Muscle layer of duodenum (tissue), 2 donors: ENCODE data around the gene GRIA3.

Experiments used
- H3K27ac ChIP-seq: one replicate; pipeline ENCODE4 v1.7.0; 2013; ENCODE audit warnings: mild to moderate bottlenecking, low read length
- H3K27me3 ChIP-seq: one replicate; pipeline ENCODE4 v1.7.0; 2013; ENCODE audit warnings: low read depth, mild to moderate bottlenecking, control low read depth, low read length
- H3K36me3 ChIP-seq, 2 donors: one replicate each; pipeline ENCODE4 v1.7.0; 2013; ENCODE audit warnings: low read length in 2 of 2, control low read depth in 1 of 2, mild to moderate bottlenecking in 1 of 2; ENCODE audit not compliant: insufficient read depth in 2 of 2, control insufficient read depth in 1 of 2
- H3K4me1 ChIP-seq, 2 donors: one replicate each; pipeline ENCODE4 v1.7.0; 2013; ENCODE audit warnings: low read length in 2 of 2, mild to moderate bottlenecking in 2 of 2, control low read depth in 1 of 2, moderate library complexity in 1 of 2; ENCODE audit not compliant: insufficient read depth in 2 of 2, control insufficient read depth in 1 of 2
- H3K4me3 ChIP-seq, 2 donors: one replicate each; pipeline ENCODE4 v1.7.0; 2013; ENCODE audit warnings: low read length in 2 of 2, low read depth in 1 of 2, mild to moderate bottlenecking in 1 of 2
- H3K9me3 ChIP-seq, 2 donors: one replicate each; pipeline ENCODE4 v1.7.0; 2013; ENCODE audit warnings: low read length in 2 of 2, control low read depth in 1 of 2, mild to moderate bottlenecking in 1 of 2; ENCODE audit not compliant: control insufficient read depth in 1 of 2
- donor health status: healthy.

Gene GRIA3

GRCh38 chrX:123193101-123193500 is 9.0 kb downstream of the GRIA3 start:
- no peak overlapping the region for H3K27ac ChIP-seq
- H3K4me3 ChIP-seq: no peak overlapping the region
- H3K4me1 ChIP-seq: no peaks in the 10 kb centered on the region
- no peaks in the 10 kb centered on the region for H3K36me3 ChIP-seq
- H3K9me3 ChIP-seq: no peaks in the 10 kb centered on the region
- no peaks in the 10 kb centered on the region for H3K27me3 ChIP-seq

- no peaks in the 10 kb centered on the region for H3K4me1 ChIP-seq
- no peaks in the 10 kb centered on the region for H3K27me3 ChIP-seq
- no peak overlapping the region for H3K27ac ChIP-seq
- no peaks in the 10 kb centered on the region for H3K36me3 ChIP-seq
- H3K4me3 ChIP-seq: no peak overlapping the region
- no peaks in the 10 kb centered on the region for H3K9me3 ChIP-seq
Observed at GRCh38 chrX:123199338-123199737, 15.3 kb downstream of the GRIA3 start.

GRCh38 chrX:123201720-123202119 is 17.6 kb downstream of the GRIA3 start:
- Histone ChIP-seq H3K4me1 (no peaks in the 10 kb centered on the region), H3K36me3 (no peaks in the 10 kb centered on the region), H3K9me3 (no peaks in the 10 kb centered on the region), H3K27me3 (no peaks in the 10 kb centered on the region), H3K27ac (no peak overlapping the region), H3K4me3 (no peak overlapping the region)

- Histone ChIP-seq H3K27ac (no peak overlapping the region), H3K36me3 (no peaks in the 10 kb centered on the region), H3K9me3 (no peaks in the 10 kb centered on the region), H3K27me3 (no peaks in the 10 kb centered on the region), H3K4me1 (no peaks in the 10 kb centered on the region), H3K4me3 (no peak overlapping the region)
Observed at GRCh38 chrX:123202523-123202922, 18.4 kb downstream of the GRIA3 start.

- H3K27ac ChIP-seq: no peak overlapping the region
- no peaks in the 10 kb centered on the region for H3K9me3 ChIP-seq
- no peaks in the 10 kb centered on the region for H3K4me1 ChIP-seq
- H3K27me3 ChIP-seq: no peaks in the 10 kb centered on the region
- no peaks in the 10 kb centered on the region for H3K36me3 ChIP-seq
- H3K4me3 ChIP-seq: no peak overlapping the region
Observed at GRCh38 chrX:123203772-123204171, 19.7 kb downstream of the GRIA3 start.

GRCh38 chrX:123206176-123206575 is 22.1 kb downstream of the GRIA3 start:
- no peak overlapping the region for H3K4me3 ChIP-seq
- no peaks in the 10 kb centered on the region for H3K9me3 ChIP-seq
- no peaks in the 10 kb centered on the region for H3K4me1 ChIP-seq
- no peak overlapping the region for H3K27ac ChIP-seq
- H3K27me3 ChIP-seq: no peaks in the 10 kb centered on the region
- no peaks in the 10 kb centered on the region for H3K36me3 ChIP-seq

GRCh38 chrX:123210252-123210651 is 26.2 kb downstream of the GRIA3 start:
- Histone ChIP-seq H3K9me3 (no peaks in the 10 kb centered on the region), H3K27ac (no peak overlapping the region), H3K4me3 (no peak overlapping the region), H3K27me3 (no peaks in the 10 kb centered on the region), H3K4me1 (no peaks in the 10 kb centered on the region), H3K36me3 (no peaks in the 10 kb centered on the region)

GRCh38 chrX:123215397-123216089 is 31.5 kb downstream of the GRIA3 start:
- Histone ChIP-seq H3K4me1 (peaks cover 0 to 7% of the 10 kb centered on the region in 2 donors), H3K27ac (no peak overlapping the region), H3K9me3 (no peaks in the 10 kb centered on the region), H3K27me3 (no peaks in the 10 kb centered on the region), H3K36me3 (no peaks in the 10 kb centered on the region), H3K4me3 (no peak overlapping the region)

GRCh38 chrX:123217077-123217476 is 33.0 kb downstream of the GRIA3 start:
- Histone ChIP-seq H3K4me3 (no peak overlapping the region), H3K27ac (no peak overlapping the region), H3K36me3 (no peaks in the 10 kb centered on the region), H3K27me3 (no peaks in the 10 kb centered on the region), H3K4me1 (peaks cover 0 to 7% of the 10 kb centered on the region in 2 donors), H3K9me3 (no peaks in the 10 kb centered on the region)

- no peaks in the 10 kb centered on the region for H3K9me3 ChIP-seq
- no peaks in the 10 kb centered on the region for H3K27me3 ChIP-seq
- no peak overlapping the region for H3K27ac ChIP-seq
- H3K4me3 ChIP-seq: no peak overlapping the region
- peaks cover 0 to 7% of the 10 kb centered on the region in 2 donors for H3K4me1 ChIP-seq
- H3K36me3 ChIP-seq: no peaks in the 10 kb centered on the region
Observed at GRCh38 chrX:123217728-123218127, 33.6 kb downstream of the GRIA3 start.

- H3K9me3 ChIP-seq: no peaks in the 10 kb centered on the region
- H3K4me1 ChIP-seq: peaks cover 0 to 7% of the 10 kb centered on the region in 2 donors
- no peak overlapping the region for H3K4me3 ChIP-seq
- no peak overlapping the region for H3K27ac ChIP-seq
- H3K27me3 ChIP-seq: no peaks in the 10 kb centered on the region
- H3K36me3 ChIP-seq: no peaks in the 10 kb centered on the region
Observed at GRCh38 chrX:123219916-123220315, 35.8 kb downstream of the GRIA3 start.

GRCh38 chrX:123222920-123223319 is 38.8 kb downstream of the GRIA3 start:
- no peaks in the 10 kb centered on the region for H3K4me1 ChIP-seq
- H3K4me3 ChIP-seq: no peak overlapping the region
- H3K36me3 ChIP-seq: no peaks in the 10 kb centered on the region
- H3K27me3 ChIP-seq: no peaks in the 10 kb centered on the region
- H3K27ac ChIP-seq: no peak overlapping the region
- no peaks in the 10 kb centered on the region for H3K9me3 ChIP-seq
